ENCODE measurements around the gene TUBB2A.
"Not testable (repeated sequence)": the region's sequence is repeated elsewhere in the genome, so short reads cannot be mapped to it uniquely, and the experiment has no call there.

TUBB2A gene

GRCh38 chr6:3201388-3201787, 44.0 kb upstream of the TUBB2A start:
- no peak for DNase-seq (ENCODE audit: low read depth)

GRCh38 chr6:3200682-3201081, 43.3 kb upstream of the TUBB2A start:
- H3K4me3 ChIP-seq (ENCODE audit: low read depth, low read length) = no peak overlapping the region
- TF ChIP-seq MAX (IDR thresholded peaks at IDR 0.05; ENCODE audit: low read depth, low read length) = no peak
- TF ChIP-seq MYC (IDR thresholded peaks at IDR 0.05; ENCODE audit: low read depth, low read length) = no peak
- DNase-seq (ENCODE audit: low read depth) = no peak

More at GRCh38 chr6:3201388-3201787, 44.0 kb upstream of the TUBB2A start:
- no peak overlapping the region for H3K4me3 ChIP-seq (ENCODE audit: low read depth, low read length)
- no peak for TF ChIP-seq CTCF (IDR thresholded peaks at IDR 0.05; ENCODE audit: low read depth, low read length)
- no peak for TF ChIP-seq POLR2A (IDR thresholded peaks at IDR 0.05; ENCODE audit: extremely low read depth, insufficient read length)
- no peak for TF ChIP-seq MYC (IDR thresholded peaks at IDR 0.05; ENCODE audit: low read depth, low read length)

- DNase-seq (ENCODE audit: low read depth) = no peak
- no peak for TF ChIP-seq CTCF (IDR thresholded peaks at IDR 0.05; ENCODE audit: low read depth, low read length)
- TF ChIP-seq POLR2A (IDR thresholded peaks at IDR 0.05; ENCODE audit: extremely low read depth, insufficient read length) = no peak
- H3K4me3 ChIP-seq (ENCODE audit: low read depth, low read length) = no peak overlapping the region
Measured at GRCh38 chr6:3199382-3199781, 42.0 kb upstream of the TUBB2A start.

GRCh38 chr6:3197734-3198133, 40.4 kb upstream of the TUBB2A start:
- DNase-seq (ENCODE audit: low read depth); H3K4me3 ChIP-seq (ENCODE audit: low read depth, low read length): not testable (repeated sequence)

GRCh38 chr6:3196770-3197169, 39.4 kb upstream of the TUBB2A start:
- TF ChIP-seq MAX (IDR thresholded peaks at IDR 0.05; ENCODE audit: low read depth, low read length) (no peak), MYC (IDR thresholded peaks at IDR 0.05; ENCODE audit: low read depth, low read length) (no peak), POLR2A (IDR thresholded peaks at IDR 0.05; ENCODE audit: extremely low read depth, insufficient read length) (no peak)

GRCh38 chr6:3195695-3196497, 38.6 kb upstream of the TUBB2A start:
- H3K4me3 ChIP-seq (ENCODE audit: low read depth, low read length) = no peak overlapping the region
- DNase-seq (ENCODE audit: low read depth) = peak; percentile 40
- TF ChIP-seq MAX (IDR thresholded peaks at IDR 0.05; ENCODE audit: low read depth, low read length) = no peak
- TF ChIP-seq MYC (IDR thresholded peaks at IDR 0.05; ENCODE audit: low read depth, low read length) = no peak
- no peak for TF ChIP-seq POLR2A (IDR thresholded peaks at IDR 0.05; ENCODE audit: extremely low read depth, insufficient read length)
- no peak for TF ChIP-seq CTCF (IDR thresholded peaks at IDR 0.05; ENCODE audit: low read depth, low read length)

More at GRCh38 chr6:3196770-3197169, 39.4 kb upstream of the TUBB2A start:
- no peak for DNase-seq (ENCODE audit: low read depth)
- H3K4me3 ChIP-seq (ENCODE audit: low read depth, low read length) = no peak overlapping the region

- no peak for TF ChIP-seq POLR2A (IDR thresholded peaks at IDR 0.05; ENCODE audit: extremely low read depth, insufficient read length)
- no peak for TF ChIP-seq MYC (IDR thresholded peaks at IDR 0.05; ENCODE audit: low read depth, low read length)
- no peak for TF ChIP-seq CTCF (IDR thresholded peaks at IDR 0.05; ENCODE audit: low read depth, low read length)
- TF ChIP-seq MAX (IDR thresholded peaks at IDR 0.05; ENCODE audit: low read depth, low read length) = no peak
- no peak overlapping the region for H3K4me3 ChIP-seq (ENCODE audit: low read depth, low read length)
- DNase-seq (ENCODE audit: low read depth) = no peak
Measured at GRCh38 chr6:3195420-3195694, 38.0 kb upstream of the TUBB2A start.

Data from NB4 (cell line).